Measurements from ENCODE around the gene PEG3.
A peak's percentile ranks its signal among the peaks of the same experiment; 100 is the strongest.

The PEG3 gene

GRCh38 chr19:56840451-56841192 lies at the start of gene PEG3, which contains the start of gene ZIM2:
PEG3 (minus strand) TSS chr19:56840726; CDS start chr19:56824655, 16,071 bp downstream.
ZIM2 (minus strand) TSS chr19:56840726; CDS start chr19:56824277, 16,449 bp downstream.
- no peak for TF ChIP-seq CTCF (IDR thresholded peaks at IDR 0.05; ENCODE audit: low read length, missing control alignments)
- peak; percentile 1 for DNase-seq (ENCODE audit: low read depth)
- no peak within 1 kb of the TSS for H3K4me3 ChIP-seq (replicated peaks; ENCODE audit: low read depth, low read length)

DNA sequence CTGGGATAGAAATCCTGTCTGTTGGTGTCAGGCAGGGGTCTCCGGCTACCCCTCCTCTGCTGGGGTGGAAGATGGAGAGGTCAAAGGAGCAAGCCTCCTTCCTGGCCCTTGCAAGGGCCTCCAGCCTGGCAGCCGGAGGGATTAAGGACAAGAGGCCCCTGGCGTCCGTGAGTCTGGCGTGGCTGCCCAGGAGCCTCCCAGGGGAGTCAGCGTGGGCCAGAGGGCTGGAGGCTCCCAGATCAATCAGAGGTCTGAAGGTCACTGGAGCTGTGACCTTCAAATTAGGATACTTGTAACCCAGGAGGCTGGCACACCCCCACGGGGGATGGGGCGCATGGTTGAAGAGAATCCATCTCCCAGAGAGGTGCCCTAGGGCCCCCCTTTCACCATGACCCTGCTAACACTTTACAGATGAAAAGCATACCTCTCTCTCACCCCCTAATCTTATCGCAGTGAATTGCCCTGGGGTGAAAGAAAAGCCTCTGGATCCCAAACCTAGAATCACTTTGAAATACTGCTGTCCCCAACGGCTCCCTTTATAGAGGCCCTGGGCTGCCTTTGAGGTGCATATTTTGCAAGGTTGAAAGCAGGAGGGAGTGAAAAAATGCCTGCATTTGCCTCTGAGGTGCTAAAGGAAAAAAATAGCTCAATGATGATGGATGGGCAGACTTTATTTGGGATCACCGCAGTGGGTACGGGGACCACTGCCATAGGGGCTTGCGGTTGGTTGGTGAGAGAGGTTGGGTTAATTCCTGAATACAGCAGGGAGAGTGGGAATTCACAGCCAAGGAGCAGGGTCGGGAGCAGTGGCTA lies 44.9 kb upstream of the PEG3 start:
- no peak overlapping the region for H3K4me3 ChIP-seq (replicated peaks; ENCODE audit: low read depth, low read length)
- TF ChIP-seq CTCF (IDR thresholded peaks at IDR 0.05; ENCODE audit: low read length, missing control alignments) = no peak
- no peak for DNase-seq (ENCODE audit: low read depth)

- DNase-seq (ENCODE audit: low read depth) = no peak
- no peak overlapping the region for H3K4me3 ChIP-seq (replicated peaks; ENCODE audit: low read depth, low read length)
- TF ChIP-seq CTCF (IDR thresholded peaks at IDR 0.05; ENCODE audit: low read length, missing control alignments) = no peak
Observed at GRCh38 chr19:56884441-56884840, 43.9 kb upstream of the PEG3 start.

DNA sequence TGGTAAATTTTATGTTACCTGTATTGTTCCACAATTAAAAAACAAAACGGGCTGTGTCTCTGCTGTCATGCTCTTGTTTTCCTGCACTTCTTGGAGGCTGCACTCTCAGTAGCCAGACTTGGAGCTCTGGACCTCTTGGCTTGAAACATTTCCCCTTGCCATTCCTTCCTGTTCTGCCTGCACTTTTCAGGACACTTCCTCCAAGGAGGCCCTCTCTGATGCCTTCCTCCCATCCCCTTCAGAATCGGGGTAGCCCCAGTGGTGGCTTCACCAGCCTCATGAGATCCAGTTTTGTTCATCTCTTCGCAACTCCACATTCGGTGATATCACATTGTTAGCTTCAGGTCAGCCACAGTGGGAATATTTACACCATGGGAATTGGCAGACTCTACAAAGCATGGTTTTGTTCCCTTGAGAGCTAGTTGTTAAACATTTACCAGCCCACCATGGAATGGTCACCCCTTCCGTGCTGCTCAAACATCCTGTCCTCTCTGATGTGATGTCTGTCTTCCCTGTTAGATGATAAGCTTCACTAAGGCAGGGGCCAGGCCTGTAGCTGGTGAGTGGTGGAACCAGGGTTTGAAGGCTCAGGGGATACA lies 40.2 kb upstream of the PEG3 start:
- H3K4me3 ChIP-seq (replicated peaks; ENCODE audit: low read depth, low read length) = no peak overlapping the region
- no peak for TF ChIP-seq CTCF (IDR thresholded peaks at IDR 0.05; ENCODE audit: low read length, missing control alignments)
- no peak for DNase-seq (ENCODE audit: low read depth)

- TF ChIP-seq CTCF (IDR thresholded peaks at IDR 0.05; ENCODE audit: low read length, missing control alignments) = no peak
- no peak for DNase-seq (ENCODE audit: low read depth)
Observed at GRCh38 chr19:56877069-56877715, 36.7 kb upstream of the PEG3 start.

GRCh38 chr19:56875717-56876116 lies 35.2 kb upstream of the PEG3 start:
- no peak for DNase-seq (ENCODE audit: low read depth)
- no peak overlapping the region for H3K4me3 ChIP-seq (replicated peaks; ENCODE audit: low read depth, low read length)
- TF ChIP-seq CTCF (IDR thresholded peaks at IDR 0.05; ENCODE audit: low read length, missing control alignments) = no peak

More at GRCh38 chr19:56877069-56877715, 36.7 kb upstream of the PEG3 start:
- H3K4me3 ChIP-seq (replicated peaks; ENCODE audit: low read depth, low read length) = no peak overlapping the region
